CD4-positive, CD25-positive, alpha-beta regulatory T cell (primary cell): ENCODE data around the gene XRN2. TPM values are rescaled to one million over a fixed set of nuclear protein-coding genes. Genes with fewer than 3 reads are reported as not detected.

ENCODE experiments used
- ATAC-seq, 2 donors: fragments of 150-1000 bp; cut with Tn5 transposase; one replicate each; pipeline ENCODE4 v1.10.0; 2021; ENCODE audit warnings: low read depth in 2 of 2, moderate number of reproducible peaks in 2 of 2, moderate library complexity in 1 of 2
- DNase-seq, 3 donors: peaks; one replicate each; pipeline versions ENCODE4 v3.0.0 to v3.0.0-alpha.2; 2012 to 2022; ENCODE audit warnings: mixed read lengths in 1 of 3
- H3K27ac ChIP-seq: one replicate; pipeline ENCODE4 v1.7.0; 2013; ENCODE audit warnings: mild to moderate bottlenecking, low read length; ENCODE audit not compliant: insufficient read depth, poor library complexity, severe bottlenecking
- H3K27me3 ChIP-seq: one replicate; pipeline ENCODE4 v1.7.0; 2013; ENCODE audit warnings: low read length; ENCODE audit not compliant: control insufficient read depth, insufficient read depth
- H3K36me3 ChIP-seq: one replicate; pipeline ENCODE4 v1.7.0; 2013; ENCODE audit warnings: mild to moderate bottlenecking, low read length, moderate library complexity; ENCODE audit not compliant: control insufficient read depth, insufficient read depth
- H3K4me1 ChIP-seq: 2 replicates; pipeline ENCODE4 v1.7.0; 2013; ENCODE audit warnings: mild to moderate bottlenecking, low read length; ENCODE audit not compliant: insufficient read depth, control insufficient read depth, poor library complexity, severe bottlenecking
- H3K4me3 ChIP-seq: one replicate; pipeline ENCODE4 v1.7.0; 2013; ENCODE audit warnings: low read depth, mild to moderate bottlenecking, low read length, moderate library complexity
- H3K9me3 ChIP-seq, 2 experiments: 1 replicate in 1 of 2; 2 replicates in 1 of 2; pipeline ENCODE4 v1.7.0; 2013; ENCODE audit warnings: low read length in 2 of 2, mild to moderate bottlenecking in 1 of 2, moderate library complexity in 1 of 2; ENCODE audit not compliant: control insufficient read depth in 2 of 2
- H3K27ac Mint-ChIP-seq, 3 donors: one replicate each; pipeline ENCODE4 v1.8.0; 2020 to 2022; ENCODE audit warnings: mild to moderate bottlenecking in 3 of 3, mixed read lengths in 3 of 3, moderate library complexity in 2 of 3
- H3K27me3 Mint-ChIP-seq: one replicate; pipeline ENCODE4 v1.8.0; 2022; ENCODE audit warnings: mild to moderate bottlenecking, mixed read lengths
- H3K36me3 Mint-ChIP-seq: one replicate; pipeline ENCODE4 v1.8.0; 2020; ENCODE audit warnings: mixed read lengths
- H3K4me1 Mint-ChIP-seq, 4 donors: one replicate each; pipeline ENCODE4 v1.8.0; 2020 to 2022; ENCODE audit warnings: mixed read lengths in 4 of 4, mild to moderate bottlenecking in 1 of 4
- H3K4me3 Mint-ChIP-seq, 4 donors: one replicate each; pipeline ENCODE4 v1.8.0; 2020 to 2022; ENCODE audit warnings: mild to moderate bottlenecking in 4 of 4, mixed read lengths in 4 of 4, moderate library complexity in 3 of 4
- H3K9me3 Mint-ChIP-seq, 7 donors: one replicate each; pipeline ENCODE4 v1.8.0; 2020 to 2022; ENCODE audit warnings: mixed read lengths in 7 of 7, mild to moderate bottlenecking in 3 of 7, moderate library complexity in 2 of 7
- polyA plus RNA-seq, 4 donors: library from polyadenylated mRNA; unstranded; fragments of 300-500 nt; fragmentation: Illumina TruSeq; gene quantifications; one replicate each; pipeline ENCODE4 v1.2.3, GENCODE V29; 2021
- total RNA-seq: library from RNA; stranded (reverse); gene quantifications from one replicate; pipeline ENCODE4 v1.2.3, GENCODE V29; 2022

XRN2 gene
- total and polyA plus RNA-seq, 5 donors from 2014 or later, result 59.0 to 81.0 (median 72.9) TPM

DNA sequence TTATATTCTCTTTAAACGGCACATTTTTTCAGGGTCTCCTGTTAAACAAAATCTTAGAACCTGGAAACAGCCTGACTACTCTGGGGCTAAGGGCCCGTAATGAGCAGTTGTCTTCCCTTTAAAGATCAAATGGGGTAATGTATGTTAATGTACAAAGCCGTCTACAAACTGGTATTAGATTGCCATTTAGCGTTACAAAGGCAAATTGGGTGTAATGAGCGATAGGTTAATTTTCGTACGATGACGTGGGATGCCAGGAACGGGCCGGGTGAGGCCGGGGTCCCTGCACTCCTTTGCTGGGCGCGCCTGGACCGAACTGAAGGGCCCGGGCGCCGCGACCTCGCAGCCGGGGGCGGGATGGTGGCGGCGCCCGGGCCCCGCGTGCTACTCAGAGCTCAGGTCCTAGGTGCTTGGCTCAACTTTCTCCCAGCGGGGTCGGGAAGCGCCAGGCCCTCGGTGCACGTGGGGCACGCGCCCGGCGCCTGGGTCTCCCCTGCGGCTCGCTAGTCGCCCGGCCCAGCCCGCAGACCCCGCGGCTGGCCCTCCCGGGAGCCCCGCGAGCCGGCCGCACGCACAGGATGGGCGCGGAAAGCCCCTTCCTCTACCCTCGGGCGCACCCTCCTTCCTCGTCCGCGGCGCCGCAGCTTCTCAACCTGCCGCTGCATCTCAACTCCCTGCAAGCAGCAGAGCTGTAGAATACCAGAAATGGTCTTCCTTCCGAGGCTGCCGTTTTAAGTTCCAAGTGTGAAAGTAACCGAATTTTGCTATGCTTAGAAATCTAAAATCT, 88.2 kb downstream of the XRN2 start:
- Histone ChIP-seq H3K9me3 (peaks cover 0 to 4% of the 10 kb centered on the region in 2 experiments), H3K4me3 (no peak overlapping the region), H3K36me3 (peaks cover 30% of the 10 kb centered on the region), H3K27me3 (peaks cover 36% of the 10 kb centered on the region), H3K4me1 (peaks cover 18% of the 10 kb centered on the region), H3K27ac (no peak overlapping the region)
- DNase-seq, result no peak
- peaks cover 52% of the 10 kb centered on the region for H3K27me3 Mint-ChIP-seq
- H3K9me3 Mint-ChIP-seq, result peaks cover 0 to 5% (median 0%) of the 10 kb centered on the region in 7 donors
- H3K4me1 Mint-ChIP-seq, result peaks cover 5 to 31% (median 22%) of the 10 kb centered on the region in 4 donors
- H3K36me3 Mint-ChIP-seq, result peaks cover 25% of the 10 kb centered on the region
- no peak overlapping the region for H3K27ac Mint-ChIP-seq
- no peak for ATAC-seq
- no peak overlapping the region for H3K4me3 Mint-ChIP-seq

DNA sequence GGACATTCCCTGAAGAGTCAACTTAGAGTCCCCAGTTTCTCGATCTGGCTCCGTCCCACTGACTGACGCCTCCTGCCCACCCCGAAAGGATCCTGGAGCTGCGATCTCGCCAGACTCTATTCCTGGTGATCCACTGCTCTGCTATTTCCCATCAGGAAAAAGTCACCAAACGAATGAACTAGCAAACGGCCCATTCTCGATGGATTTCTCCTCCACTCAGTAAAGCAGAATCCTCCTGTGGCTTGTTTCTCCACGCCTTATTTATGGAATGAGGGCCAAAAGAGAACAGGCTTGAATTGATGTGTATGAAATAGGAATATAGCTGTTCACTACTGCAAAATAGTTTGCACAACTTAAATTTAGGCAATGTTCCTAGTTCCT, 88.8 kb downstream of the XRN2 start:
- Histone ChIP-seq H3K9me3 (peaks cover 0 to 4% of the 10 kb centered on the region in 2 experiments), H3K27me3 (peaks cover 36% of the 10 kb centered on the region), H3K36me3 (peaks cover 24% of the 10 kb centered on the region), H3K4me1 (peaks cover 23% of the 10 kb centered on the region), H3K27ac (no peak overlapping the region), H3K4me3 (no peak overlapping the region)
- ATAC-seq, result no peak
- Mint-ChIP-seq H3K4me1 (peaks cover 5 to 31% (median 22%) of the 10 kb centered on the region in 4 donors), H3K27me3 (peaks cover 52% of the 10 kb centered on the region), H3K27ac (no peak overlapping the region), H3K9me3 (peaks cover 0 to 5% (median 0%) of the 10 kb centered on the region in 7 donors), H3K36me3 (peaks cover 19% of the 10 kb centered on the region), H3K4me3 (no peak overlapping the region)
- no peak for DNase-seq

DNA sequence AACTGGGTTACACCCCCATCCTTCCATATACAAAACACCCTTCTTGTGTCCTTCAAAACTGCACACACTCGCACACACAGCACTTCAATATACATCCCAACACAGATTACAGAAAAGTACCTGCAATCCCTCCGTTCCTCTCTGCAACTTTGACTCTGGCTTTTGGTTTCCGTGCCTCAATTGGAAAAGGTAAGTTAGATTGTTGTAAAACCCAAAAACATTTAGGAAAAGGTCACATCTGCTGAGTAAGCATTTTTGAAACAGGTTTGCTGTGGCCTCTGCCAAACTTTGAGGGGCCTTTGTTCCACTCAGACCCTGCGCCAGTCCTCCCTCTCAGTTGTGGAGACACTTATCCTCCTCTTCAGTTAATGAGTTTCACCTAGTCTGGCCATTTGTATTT, 90.0 kb downstream of the XRN2 start:
- no peak overlapping the region for H3K27ac Mint-ChIP-seq
- H3K27me3 ChIP-seq, result peaks cover 40% of the 10 kb centered on the region
- peaks cover 11% of the 10 kb centered on the region for H3K36me3 Mint-ChIP-seq

DNA sequence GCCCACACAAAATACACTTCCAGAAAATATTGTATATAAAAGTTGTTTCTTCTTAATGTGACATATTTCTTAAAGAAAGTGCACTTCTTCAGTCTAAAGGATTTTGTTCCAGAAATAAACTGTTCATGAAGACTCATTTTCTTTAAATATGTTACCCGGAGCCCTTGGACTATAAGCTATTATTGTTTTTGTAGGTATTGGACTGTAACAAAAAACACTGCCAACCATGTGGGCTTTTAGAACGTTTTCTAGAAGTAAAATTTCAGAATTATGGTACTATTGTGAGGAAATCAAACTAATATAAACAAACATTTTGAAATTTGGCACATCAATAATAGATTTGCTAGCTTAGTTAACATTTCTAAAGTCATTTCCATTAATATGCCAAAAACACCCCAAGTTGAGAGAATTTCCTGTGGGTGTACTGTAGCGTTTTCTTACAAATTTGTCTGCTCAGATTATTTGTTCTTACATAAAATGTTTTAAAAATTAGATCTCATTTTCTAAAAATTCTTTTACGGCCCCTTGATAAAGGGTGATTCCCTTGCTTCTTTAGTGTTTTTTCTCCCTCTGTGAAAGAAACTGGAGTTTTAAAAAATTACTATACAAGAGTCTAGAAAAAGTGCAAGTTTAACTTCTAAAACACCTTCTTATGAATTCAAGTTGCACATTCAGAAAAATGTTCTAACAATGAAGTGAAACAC, 90.8 kb downstream of the XRN2 start:
- peaks cover 11% of the 10 kb centered on the region for H3K36me3 Mint-ChIP-seq
- no peak for ATAC-seq
- H3K4me1 Mint-ChIP-seq, result peaks cover 5 to 36% (median 26%) of the 10 kb centered on the region in 4 donors
- no peak for DNase-seq
- H3K27ac ChIP-seq, result no peak overlapping the region
- H3K27ac Mint-ChIP-seq, result no peak overlapping the region
- peaks cover 30% of the 10 kb centered on the region for H3K4me1 ChIP-seq
- peaks cover 47% of the 10 kb centered on the region for H3K27me3 ChIP-seq
- peaks cover 69% of the 10 kb centered on the region for H3K27me3 Mint-ChIP-seq
- peaks cover 6% of the 10 kb centered on the region for H3K36me3 ChIP-seq
- peaks cover 0 to 12% of the 10 kb centered on the region in 2 experiments for H3K9me3 ChIP-seq
- no peak overlapping the region for H3K4me3 ChIP-seq
- H3K4me3 Mint-ChIP-seq, result no peak overlapping the region
- H3K9me3 Mint-ChIP-seq, result peaks cover 0 to 12% (median 0%) of the 10 kb centered on the region in 7 donors

More for the DNA sequence above, 90.0 kb downstream of the XRN2 start:
- Histone ChIP-seq H3K4me1 (peaks cover 30% of the 10 kb centered on the region), H3K36me3 (peaks cover 13% of the 10 kb centered on the region), H3K4me3 (no peak overlapping the region), H3K9me3 (peaks cover 0 to 11% of the 10 kb centered on the region in 2 experiments), H3K27ac (no peak overlapping the region)
- H3K9me3 Mint-ChIP-seq, result peaks cover 0 to 7% (median 0%) of the 10 kb centered on the region in 7 donors
- H3K4me3 Mint-ChIP-seq, result no peak overlapping the region
- DNase-seq (no peak), ATAC-seq (no peak)
- H3K27me3 Mint-ChIP-seq, result peaks cover 61% of the 10 kb centered on the region
- H3K4me1 Mint-ChIP-seq, result peaks cover 5 to 32% (median 25%) of the 10 kb centered on the region in 4 donors

DNA sequence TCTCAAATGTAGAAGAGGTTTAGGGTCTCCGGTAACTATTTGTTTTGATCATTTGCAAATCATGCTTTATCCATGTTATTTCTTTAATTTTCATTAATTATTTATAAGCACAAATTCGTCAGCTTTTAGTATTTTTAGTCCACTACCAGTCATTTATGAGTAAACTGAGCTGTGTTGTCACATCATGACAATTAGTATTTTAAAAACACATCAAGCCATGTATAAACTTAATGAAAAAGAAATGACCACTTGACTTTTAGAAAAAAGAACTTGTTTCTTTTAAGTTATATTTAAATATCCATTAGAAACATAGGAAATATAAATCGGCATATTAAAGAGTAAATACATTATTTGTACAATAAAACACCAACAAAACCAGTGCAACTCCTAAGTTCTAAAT, 91.4 kb downstream of the XRN2 start:
- Mint-ChIP-seq H3K27me3 (peaks cover 74% of the 10 kb centered on the region), H3K27ac (no peak overlapping the region), H3K9me3 (peaks cover 0 to 12% (median 0%) of the 10 kb centered on the region in 7 donors), H3K4me3 (no peak overlapping the region), H3K36me3 (peaks cover 11% of the 10 kb centered on the region), H3K4me1 (peaks cover 5 to 36% (median 26%) of the 10 kb centered on the region in 4 donors)
- Histone ChIP-seq H3K4me1 (peaks cover 30% of the 10 kb centered on the region), H3K9me3 (peaks cover 0 to 12% of the 10 kb centered on the region in 2 experiments), H3K27ac (no peak overlapping the region), H3K4me3 (no peak overlapping the region), H3K27me3 (peaks cover 52% of the 10 kb centered on the region), H3K36me3 (peaks cover under 1% of the 10 kb centered on the region)
- no peak for DNase-seq
- no peak for ATAC-seq

DNA sequence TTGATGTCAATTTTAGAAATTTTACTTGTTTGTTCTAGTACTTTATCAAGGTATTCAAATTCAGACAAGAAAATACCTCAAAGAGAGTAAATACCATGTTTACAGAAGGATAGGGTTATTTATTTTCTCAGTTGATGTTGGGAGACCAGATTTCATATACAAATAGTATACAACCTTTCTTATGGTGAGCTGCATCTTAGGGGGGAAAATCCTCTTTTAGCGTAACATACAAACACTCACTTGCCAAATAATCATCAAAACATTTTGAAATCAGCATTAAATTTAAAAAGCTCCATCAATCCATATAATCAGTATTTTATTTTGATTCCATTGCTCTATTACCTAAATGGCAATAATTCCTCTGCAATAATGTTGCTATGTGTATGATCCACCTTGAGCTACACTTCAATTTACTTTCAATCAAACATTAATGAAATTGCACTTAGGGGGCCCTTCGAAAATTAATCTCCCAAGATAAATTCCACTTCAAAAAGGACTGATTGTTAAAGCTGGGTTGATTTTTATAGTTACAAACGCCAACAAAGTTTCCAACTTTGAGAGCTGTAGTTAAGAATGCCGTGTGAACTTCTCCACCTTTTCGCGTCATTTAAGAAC, 92.0 kb downstream of the XRN2 start:
- no peak for ATAC-seq
- Histone ChIP-seq H3K36me3 (no peaks in the 10 kb centered on the region), H3K4me3 (no peak overlapping the region)

More for the DNA sequence above, 92.0 kb downstream of the XRN2 start:
- Mint-ChIP-seq H3K4me3 (peak overlapping the region; percentile 46 to 87 (median 80)), H3K36me3 (peaks cover 11% of the 10 kb centered on the region), H3K27me3 (peaks cover 79% of the 10 kb centered on the region), H3K4me1 (peaks cover 5 to 36% (median 26%) of the 10 kb centered on the region in 4 donors), H3K27ac (no peak overlapping the region), H3K9me3 (peaks cover 0 to 12% (median 0%) of the 10 kb centered on the region in 7 donors)
- Histone ChIP-seq H3K9me3 (peaks cover 0 to 12% of the 10 kb centered on the region in 2 experiments), H3K27ac (no peak overlapping the region), H3K27me3 (peaks cover 57% of the 10 kb centered on the region), H3K4me1 (peaks cover 30% of the 10 kb centered on the region)
- DNase-seq, result no peak
